CD8-positive, alpha-beta memory T cell (primary cell): ENCODE measurements around the gene ABI2. TPM values are rescaled to one million over a fixed set of nuclear protein-coding genes. Genes with fewer than 3 reads are reported as not detected.
"Not testable (repeated sequence)": the region's sequence is repeated elsewhere in the genome, so short reads cannot be mapped to it uniquely, and the experiment has no call there.

Experiments
- CTCF ChIA-PET: fragments of 350-600 bp; sonication (Branson Sonifier 250); formaldehyde crosslinking; loops from one replicate; lab custom pipeline; 2021; ENCODE audit warnings: antibody characterized with exemption; lab: Charles Lee
- POLR2A ChIA-PET: fragments of 350-600 bp; sonication (Branson Sonifier 250); formaldehyde crosslinking; loops from one replicate; lab custom pipeline; 2021; ENCODE audit warnings: antibody characterized with exemption; lab: Charles Lee
- DNase-seq, 5 donors: peaks; one replicate each; pipeline versions ENCODE4 v3.0.0 to v3.0.0-alpha.2; 2020 to 2022; ENCODE audit warnings: mixed read lengths in 1 of 5
- H3K27ac ChIP-seq: one replicate; pipeline ENCODE4 v1.7.0; 2013; ENCODE audit warnings: low read depth, mild to moderate bottlenecking, low read length, moderate library complexity
- H3K27me3 ChIP-seq: 2 replicates; pipeline ENCODE4 v1.7.0; 2013; ENCODE audit warnings: low read length, mild to moderate bottlenecking; ENCODE audit not compliant: insufficient read depth, poor library complexity, severe bottlenecking
- H3K36me3 ChIP-seq: 2 replicates; pipeline ENCODE4 v1.7.0; 2013; ENCODE audit warnings: mild to moderate bottlenecking, low read length, moderate library complexity; ENCODE audit not compliant: insufficient read depth
- H3K4me1 ChIP-seq: 2 replicates; pipeline ENCODE4 v1.7.0; 2013; ENCODE audit warnings: mild to moderate bottlenecking, low read length, moderate library complexity; ENCODE audit not compliant: insufficient read depth
- H3K4me3 ChIP-seq: 2 replicates; pipeline ENCODE4 v1.7.0; 2013; ENCODE audit warnings: mild to moderate bottlenecking, low read length
- H3K9me3 ChIP-seq: 2 replicates; pipeline ENCODE4 v1.7.0; 2013; ENCODE audit warnings: mild to moderate bottlenecking, low read length
- H3K27ac Mint-ChIP-seq, 8 donors: one replicate each; pipeline ENCODE4 v1.8.0; 2020 to 2021; ENCODE audit warnings: mixed read lengths in 8 of 8, mild to moderate bottlenecking in 6 of 8, inconsistent platforms in 3 of 8, moderate library complexity in 3 of 8
- H3K27me3 Mint-ChIP-seq, 2 donors: one replicate each; pipeline ENCODE4 v1.8.0; 2020 to 2021; ENCODE audit warnings: mixed read lengths in 2 of 2, mild to moderate bottlenecking in 1 of 2, moderate library complexity in 1 of 2
- H3K36me3 Mint-ChIP-seq, 3 donors: one replicate each; pipeline ENCODE4 v1.8.0; 2020 to 2021; ENCODE audit warnings: mixed read lengths in 3 of 3, inconsistent platforms in 1 of 3, mild to moderate bottlenecking in 1 of 3
- H3K4me1 Mint-ChIP-seq, 3 donors: one replicate each; pipeline ENCODE4 v1.8.0; 2020 to 2021; ENCODE audit warnings: mixed read lengths in 3 of 3, inconsistent platforms in 1 of 3, mild to moderate bottlenecking in 1 of 3
- H3K4me3 Mint-ChIP-seq, 7 donors: one replicate each; pipeline ENCODE4 v1.8.0; 2020 to 2021; ENCODE audit warnings: mixed read lengths in 7 of 7, mild to moderate bottlenecking in 6 of 7, moderate library complexity in 4 of 7, inconsistent platforms in 2 of 7
- H3K9me3 Mint-ChIP-seq, 5 donors: one replicate each; pipeline ENCODE4 v1.8.0; 2020 to 2022; ENCODE audit warnings: mixed read lengths in 5 of 5, mild to moderate bottlenecking in 3 of 5, moderate library complexity in 2 of 5, inconsistent platforms in 1 of 5
- polyA plus RNA-seq: library from polyadenylated mRNA; unstranded; fragments of 300-500 nt; fragmentation: Illumina TruSeq; gene quantifications from one replicate; pipeline ENCODE4 v1.2.3, GENCODE V29; 2021
- total RNA-seq, 2 experiments: library from RNA; stranded (reverse); gene quantifications; one replicate each; pipeline ENCODE4 v1.2.3, GENCODE V29; 2021

ABI2 gene
- total and polyA plus RNA-seq, 3 experiments from 2014 or later: 29.2 to 32.1 (median 30.3) TPM

DNA sequence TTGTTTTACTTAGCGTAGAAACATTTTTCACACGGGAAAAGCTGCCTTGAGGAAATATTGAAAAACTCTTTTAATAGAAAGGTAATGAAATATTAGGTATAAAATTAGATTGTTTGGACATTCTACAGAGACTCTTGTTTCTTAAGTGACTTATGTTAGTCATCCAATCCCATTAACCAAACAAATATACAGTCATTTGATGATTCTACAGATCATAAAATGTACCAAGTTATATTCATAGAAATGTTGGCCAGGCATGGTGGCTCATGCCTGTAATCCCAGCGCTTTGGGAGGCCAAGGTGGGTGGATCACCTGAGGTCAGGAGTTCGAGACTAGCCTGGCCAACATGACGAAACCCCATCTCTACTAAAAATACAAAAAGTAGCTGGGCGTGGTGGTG lies 60.0 kb downstream of the ABI2 start:
- H3K4me3 ChIP-seq, H3K4me1 Mint-ChIP-seq, DNase-seq, H3K4me1 ChIP-seq, H3K9me3 Mint-ChIP-seq, H3K36me3 ChIP-seq, H3K27ac ChIP-seq, H3K27me3 ChIP-seq, H3K4me3 Mint-ChIP-seq, H3K9me3 ChIP-seq, CTCF ChIA-PET, POLR2A ChIA-PET, H3K27me3 Mint-ChIP-seq: not testable (repeated sequence)
- Mint-ChIP-seq H3K36me3 (peaks cover 0 to 29% (median 13%) of the 10 kb centered on the region in 3 donors), H3K27ac (peak overlapping the region in 1 of 8 donors; percentile 23)

DNA sequence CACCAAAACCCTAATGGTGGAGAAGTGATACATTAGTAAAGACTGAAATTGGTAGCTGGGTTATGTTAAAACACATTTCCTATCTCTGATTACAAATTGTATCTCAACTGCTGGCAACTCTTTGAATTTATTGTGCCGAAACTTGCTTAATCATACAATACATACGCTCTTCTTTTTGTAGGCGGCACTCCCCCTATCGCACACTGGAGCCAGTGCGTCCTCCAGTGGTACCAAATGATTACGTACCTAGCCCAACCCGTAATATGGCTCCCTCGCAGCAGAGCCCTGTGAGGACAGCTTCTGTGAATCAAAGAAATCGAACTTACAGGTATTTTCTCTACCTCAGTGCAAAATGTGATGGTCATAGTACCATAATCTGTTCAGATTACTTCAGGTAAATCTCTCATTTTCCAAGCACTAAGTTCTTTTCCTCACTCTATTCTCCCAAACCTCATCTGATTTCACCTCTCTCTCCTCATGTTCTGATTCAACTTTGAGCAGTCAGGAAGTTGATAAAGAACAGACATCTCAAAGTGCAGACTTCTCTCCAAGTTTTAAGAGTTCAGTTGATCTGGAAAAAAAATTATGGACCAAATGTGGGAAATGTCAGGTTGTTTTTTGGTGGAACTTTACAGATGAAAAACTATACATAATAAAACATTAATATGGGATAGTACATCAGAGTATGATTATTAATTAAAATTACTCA lies 66.5 kb downstream of the ABI2 start:
- Mint-ChIP-seq H3K4me3 (no peak overlapping the region), H3K27me3 (no peaks in the 10 kb centered on the region), H3K9me3 (peaks cover 0 to 4% (median 0%) of the 10 kb centered on the region in 5 donors), H3K4me1 (peaks cover 1 to 8% (median 4%) of the 10 kb centered on the region in 3 donors), H3K27ac (peak overlapping the region in 2 of 8 donors; percentile 7 to 78), H3K36me3 (peaks cover 16 to 44% (median 32%) of the 10 kb centered on the region in 3 donors)
- H3K9me3 ChIP-seq: no peaks in the 10 kb centered on the region
- H3K27me3 ChIP-seq: no peaks in the 10 kb centered on the region
- ChIA-PET CTCF (no interaction called here), POLR2A (no interaction called here)
- no peak overlapping the region for H3K27ac ChIP-seq
- DNase-seq: no peak
- no peaks in the 10 kb centered on the region for H3K4me1 ChIP-seq
- H3K36me3 ChIP-seq: no peaks in the 10 kb centered on the region
- H3K4me3 ChIP-seq: no peak overlapping the region

DNA sequence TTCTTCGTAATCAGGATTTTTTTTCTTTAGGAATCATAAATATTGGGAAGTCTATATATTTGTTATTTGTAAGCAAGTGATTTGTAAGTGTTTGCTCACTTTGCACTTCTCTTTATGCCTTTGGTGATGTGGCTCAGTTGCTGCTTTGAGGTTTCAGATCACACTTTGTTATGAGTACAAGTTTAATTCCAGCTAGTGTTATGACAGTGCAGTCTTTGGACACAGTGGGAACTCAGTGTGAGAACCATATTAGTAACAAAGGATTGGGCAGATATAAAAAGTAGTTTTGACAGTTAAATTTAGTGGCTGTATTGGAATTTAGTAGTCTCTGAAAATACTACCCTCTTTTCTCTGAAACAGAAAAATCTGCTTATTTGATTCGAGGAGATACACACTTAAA lies 67.7 kb downstream of the ABI2 start:
- Mint-ChIP-seq H3K27ac (no peak overlapping the region), H3K9me3 (peaks cover 0 to 4% (median 0%) of the 10 kb centered on the region in 5 donors), H3K4me3 (no peak overlapping the region), H3K27me3 (no peaks in the 10 kb centered on the region), H3K36me3 (peaks cover 16 to 40% (median 31%) of the 10 kb centered on the region in 3 donors), H3K4me1 (peaks cover 1 to 8% (median 4%) of the 10 kb centered on the region in 3 donors)
- POLR2A ChIA-PET: no interaction called here
- H3K36me3 ChIP-seq: no peaks in the 10 kb centered on the region
- H3K4me1 ChIP-seq: no peaks in the 10 kb centered on the region
- H3K27me3 ChIP-seq: no peaks in the 10 kb centered on the region
- no peaks in the 10 kb centered on the region for H3K9me3 ChIP-seq
- no peak for DNase-seq
- CTCF ChIA-PET: no interaction called here
- no peak overlapping the region for H3K4me3 ChIP-seq
- no peak overlapping the region for H3K27ac ChIP-seq

DNA sequence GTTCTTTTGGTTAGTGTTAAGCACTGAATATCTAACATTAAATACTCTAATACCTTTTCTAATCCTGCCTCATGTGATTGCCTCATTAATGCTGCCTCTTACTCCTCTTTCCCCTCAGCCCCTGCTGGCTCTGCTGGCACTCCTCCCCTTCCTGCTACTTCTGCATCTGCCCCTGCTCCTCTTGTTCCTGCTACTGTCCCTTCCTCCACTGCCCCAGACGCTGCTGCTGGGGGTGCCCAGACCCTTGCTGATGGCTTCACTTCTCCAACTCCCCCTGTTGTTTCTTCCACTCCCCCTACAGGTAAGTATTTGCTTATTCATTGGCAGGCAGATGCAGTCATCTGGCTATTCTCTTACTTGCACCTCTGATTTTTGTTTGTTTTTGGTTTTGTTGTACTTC lies 68.5 kb downstream of the ABI2 start:
- H3K27me3 Mint-ChIP-seq: no peaks in the 10 kb centered on the region

DNA sequence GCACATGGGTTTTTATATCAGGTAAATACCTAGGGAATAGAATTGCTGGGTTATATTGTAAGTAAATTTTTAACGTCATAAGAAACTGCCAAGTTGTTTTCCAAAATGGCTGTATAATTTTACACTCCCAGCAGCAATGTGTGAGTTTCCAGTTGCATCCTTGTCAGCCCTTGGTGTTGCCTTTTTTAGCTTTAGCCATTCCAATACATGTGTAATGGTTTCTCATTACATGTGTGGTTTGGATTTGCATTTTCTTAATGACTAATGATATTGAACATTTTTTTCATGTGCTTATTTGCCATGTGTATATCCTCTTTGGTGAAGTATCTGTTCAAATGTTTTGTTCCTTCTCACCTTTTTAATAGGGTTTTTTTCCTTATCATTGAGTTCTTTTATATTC lies 70.8 kb downstream of the ABI2 start:
- Histone ChIP-seq H3K9me3 (no peaks in the 10 kb centered on the region), H3K4me3 (no peak overlapping the region), H3K27ac (no peak overlapping the region), H3K4me1 (no peaks in the 10 kb centered on the region), H3K27me3 (no peaks in the 10 kb centered on the region), H3K36me3 (no peaks in the 10 kb centered on the region)
- CTCF ChIA-PET: no interaction called here
- H3K27me3 Mint-ChIP-seq: no peaks in the 10 kb centered on the region
- no peak overlapping the region for H3K4me3 Mint-ChIP-seq
- peaks cover 0 to 4% (median 0%) of the 10 kb centered on the region in 5 donors for H3K9me3 Mint-ChIP-seq
- H3K4me1 Mint-ChIP-seq: no peaks in the 10 kb centered on the region
- no peak for DNase-seq
- peaks cover 16 to 49% (median 32%) of the 10 kb centered on the region in 3 donors for H3K36me3 Mint-ChIP-seq
- POLR2A ChIA-PET: no interaction called here
- H3K27ac Mint-ChIP-seq: no peak overlapping the region

More for the DNA sequence above, 68.5 kb downstream of the ABI2 start:
- H3K27me3 ChIP-seq: no peaks in the 10 kb centered on the region
- H3K36me3 ChIP-seq: no peaks in the 10 kb centered on the region
- no peaks in the 10 kb centered on the region for H3K9me3 ChIP-seq
- DNase-seq: no peak
- ChIA-PET POLR2A (no interaction called here), CTCF (no interaction called here)
- Mint-ChIP-seq H3K36me3 (peaks cover 16 to 44% (median 33%) of the 10 kb centered on the region in 3 donors), H3K4me3 (no peak overlapping the region), H3K4me1 (peaks cover 1 to 8% (median 4%) of the 10 kb centered on the region in 3 donors), H3K27ac (peak overlapping the region in 1 of 8 donors; percentile 31), H3K9me3 (peaks cover 0 to 4% (median 0%) of the 10 kb centered on the region in 5 donors)
- H3K4me3 ChIP-seq: no peak overlapping the region
- H3K4me1 ChIP-seq: no peaks in the 10 kb centered on the region
- no peak overlapping the region for H3K27ac ChIP-seq

DNA sequence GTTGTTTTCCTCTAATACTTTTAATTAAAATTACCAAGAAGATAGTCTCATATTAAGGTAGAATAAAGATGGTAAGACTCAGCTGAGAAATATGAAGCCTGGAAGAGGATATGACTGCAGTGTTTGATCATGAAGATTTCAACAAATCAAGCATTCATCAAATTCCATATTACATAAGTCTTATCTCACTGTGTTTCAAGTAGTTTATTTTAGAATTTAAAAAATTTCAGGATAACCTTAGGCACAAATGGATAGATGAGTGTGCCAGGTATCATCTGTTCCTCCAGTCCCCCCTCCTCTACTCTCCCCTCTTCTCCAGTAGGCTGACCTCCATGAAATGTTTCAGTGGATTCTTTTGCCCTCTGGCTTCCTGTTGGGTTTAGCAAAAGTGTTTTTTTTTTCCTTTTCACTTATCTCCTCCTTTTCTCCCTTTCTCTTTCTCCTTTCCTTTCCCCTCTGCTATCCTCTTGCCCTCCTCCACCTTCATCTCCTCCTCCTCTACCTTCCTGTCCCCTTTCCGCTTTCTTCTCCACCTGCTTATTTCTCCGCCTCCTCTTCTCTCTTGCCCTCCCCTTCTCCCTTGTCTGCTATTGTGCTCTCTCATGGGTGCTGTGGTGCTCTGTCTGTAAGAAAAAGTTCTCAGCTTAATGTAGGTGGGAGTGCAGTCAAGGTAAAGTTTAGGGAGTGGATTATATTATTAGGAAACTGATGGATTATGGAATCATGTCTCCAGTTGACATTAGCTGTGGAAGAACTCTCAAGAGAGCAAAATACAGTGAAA lies 72.8 kb downstream of the ABI2 start:
- Mint-ChIP-seq H3K4me3 (no peak overlapping the region), H3K9me3 (peaks cover 0 to 4% (median 0%) of the 10 kb centered on the region in 5 donors)
- DNase-seq: no peak

DNA sequence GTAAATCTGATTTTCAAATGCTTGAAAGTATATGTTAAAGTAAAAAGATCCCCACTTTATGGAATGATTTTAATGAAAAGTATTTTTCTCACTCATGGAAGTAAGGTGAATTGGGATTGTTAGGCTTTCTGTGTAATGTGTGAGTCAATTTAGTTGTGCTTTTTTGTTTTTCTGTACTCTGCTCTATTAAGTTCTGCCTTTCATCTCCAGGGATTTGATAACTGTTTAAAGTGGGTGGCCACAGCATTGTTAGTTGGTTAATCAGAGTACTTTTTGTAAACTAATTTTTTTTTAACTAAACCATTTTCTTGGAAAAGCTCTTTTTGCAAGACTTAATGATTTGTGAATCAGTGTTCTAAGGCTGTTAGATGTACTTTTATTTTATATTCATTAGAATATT lies 76.8 kb downstream of the ABI2 start:
- H3K27me3 Mint-ChIP-seq: no peaks in the 10 kb centered on the region
- Histone ChIP-seq H3K27ac (no peak overlapping the region), H3K4me3 (no peak overlapping the region), H3K9me3 (no peaks in the 10 kb centered on the region), H3K4me1 (no peaks in the 10 kb centered on the region), H3K36me3 (peaks cover 6% of the 10 kb centered on the region), H3K27me3 (no peaks in the 10 kb centered on the region)
- H3K36me3 Mint-ChIP-seq: peaks cover 0 to 66% (median 29%) of the 10 kb centered on the region in 3 donors
- ChIA-PET POLR2A (interaction anchor here (0.6 kb wide), 1 partner anchor 187 kb away, joined by 3 read pairs; no protein-coding TSS in a partner anchor), CTCF (no interaction called here)
- H3K9me3 Mint-ChIP-seq: no peaks in the 10 kb centered on the region
- DNase-seq: no peak
- H3K4me3 Mint-ChIP-seq: no peak overlapping the region
- H3K27ac Mint-ChIP-seq: no peak overlapping the region
- no peaks in the 10 kb centered on the region for H3K4me1 Mint-ChIP-seq

More for the DNA sequence above, 72.8 kb downstream of the ABI2 start:
- CTCF ChIA-PET: no interaction called here
- no peaks in the 10 kb centered on the region for H3K36me3 ChIP-seq
- H3K4me1 ChIP-seq: no peaks in the 10 kb centered on the region
- no peak overlapping the region for H3K4me3 ChIP-seq
- Mint-ChIP-seq H3K4me1 (no peaks in the 10 kb centered on the region), H3K27ac (peak overlapping the region in 2 of 8 donors; percentile 38 to 71), H3K27me3 (no peaks in the 10 kb centered on the region), H3K36me3 (peaks cover 13 to 51% (median 27%) of the 10 kb centered on the region in 3 donors)
- H3K27me3 ChIP-seq: no peaks in the 10 kb centered on the region
- no peaks in the 10 kb centered on the region for H3K9me3 ChIP-seq
- POLR2A ChIA-PET: no interaction called here
- no peak overlapping the region for H3K27ac ChIP-seq

DNA sequence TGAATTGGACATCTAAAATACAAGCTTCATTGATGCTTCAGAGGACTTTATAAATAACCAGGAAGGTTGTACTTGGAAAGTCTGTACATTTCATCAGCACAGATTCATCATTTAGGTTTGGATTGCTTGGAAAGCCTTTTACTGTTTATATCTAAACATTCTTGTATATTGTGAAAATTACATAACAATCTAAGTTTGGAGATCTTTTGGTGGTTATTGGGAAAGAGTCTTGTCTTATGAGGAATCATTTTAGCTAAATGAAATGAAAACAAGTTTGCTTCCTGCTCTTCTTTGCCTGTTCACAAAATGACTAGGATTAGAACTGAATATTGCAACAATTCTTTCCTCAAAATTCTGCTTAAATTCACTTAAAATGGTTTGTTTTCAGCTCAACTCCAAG lies 79.3 kb downstream of the ABI2 start:
- CTCF ChIA-PET: no interaction called here
- H3K4me1 Mint-ChIP-seq: no peaks in the 10 kb centered on the region
- POLR2A ChIA-PET: no interaction called here

More for the DNA sequence above, 79.3 kb downstream of the ABI2 start:
- no peak overlapping the region for H3K4me3 ChIP-seq
- H3K36me3 Mint-ChIP-seq: peaks cover 0 to 75% (median 35%) of the 10 kb centered on the region in 3 donors
- H3K9me3 ChIP-seq: no peaks in the 10 kb centered on the region
- no peak for DNase-seq
- no peaks in the 10 kb centered on the region for H3K9me3 Mint-ChIP-seq
- no peaks in the 10 kb centered on the region for H3K27me3 Mint-ChIP-seq
- peaks cover 6% of the 10 kb centered on the region for H3K36me3 ChIP-seq
- H3K27ac Mint-ChIP-seq: no peak overlapping the region
- H3K27me3 ChIP-seq: no peaks in the 10 kb centered on the region
- H3K4me3 Mint-ChIP-seq: no peak overlapping the region
- H3K4me1 ChIP-seq: no peaks in the 10 kb centered on the region
- H3K27ac ChIP-seq: no peak overlapping the region
